ENCODE data around the gene DOCK10. TPM values are rescaled to one million over a fixed set of nuclear protein-coding genes. Genes with fewer than 3 reads are reported as not detected.

Gene DOCK10
- total RNA-seq, 2 experiments from 2014 or later, result 40.8 to 68.2 TPM

DNA sequence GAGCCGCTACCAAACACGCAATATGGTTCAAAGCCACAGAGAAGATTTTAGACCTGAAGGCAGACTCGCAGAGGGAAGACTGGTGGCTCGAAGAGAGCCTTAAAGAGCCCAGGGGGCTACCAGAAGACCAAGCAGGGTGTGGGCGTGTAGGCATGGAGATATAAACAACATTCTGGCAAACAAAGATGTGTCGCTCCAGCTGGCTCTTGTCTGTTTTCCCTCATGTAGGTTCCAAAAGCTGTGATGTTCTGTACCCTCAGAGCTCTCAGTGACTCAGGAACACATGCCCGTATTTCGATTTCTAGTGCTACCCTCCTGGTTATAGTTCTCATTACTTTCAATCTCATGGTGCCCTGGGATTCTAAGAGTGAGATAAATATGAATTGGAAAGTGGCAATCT, 44.5 kb downstream of the DOCK10 start:
- Histone ChIP-seq H2AFZ (ENCODE audit: low read length) (no peak overlapping the region), H3K27ac (ENCODE audit: low read depth, low read length, poor library complexity, severe bottlenecking) (no peak overlapping the region), H3K36me3 (ENCODE audit: insufficient read depth, low read length) (no peaks in the 10 kb centered on the region; the same call in 1 of the 2 replicates), H3K79me2 (ENCODE audit: insufficient read depth, low read depth, low read length) (no peaks in the 10 kb centered on the region), H3K4me2 (ENCODE audit: low read length) (no peak overlapping the region), H3K4me3 (ENCODE audit: low read depth, low read length, poor library complexity, severe bottlenecking) (no peak overlapping the region), H3K4me1 (ENCODE audit: insufficient read depth, low read length, poor library complexity, severe bottlenecking) (peaks cover 12% of the 10 kb centered on the region), H3K9me2 (ENCODE audit: insufficient read depth, low read length) (no peaks in the 10 kb centered on the region), H4K20me1 (ENCODE audit: insufficient read depth, low read length) (no peaks in the 10 kb centered on the region), H3K9me3 (ENCODE audit: low read length) (no peaks in the 10 kb centered on the region)
- intact Hi-C loops (cut with micrococcal nuclease; ENCODE audit: unreplicated experiment), result no loop called here
- DNase-seq (ENCODE audit: low spot score), result no peak
- ChIA-PET POLR2A (interaction anchor here (1.1 kb wide), 1 partner anchor 15 kb away, joined by 3 read pairs; no protein-coding TSS in a partner anchor), CTCF (ENCODE audit: unreplicated experiment) (no interaction called here)
- BruUV-seq (replicated peaks), result no TSS peak
- TF ChIP-seq EZH2phosphoT487 (IDR thresholded peaks at IDR 0.05; ENCODE audit: borderline replicate concordance, low read depth, low read length), result no peak
- TF ChIP-seq, protein P1, sequence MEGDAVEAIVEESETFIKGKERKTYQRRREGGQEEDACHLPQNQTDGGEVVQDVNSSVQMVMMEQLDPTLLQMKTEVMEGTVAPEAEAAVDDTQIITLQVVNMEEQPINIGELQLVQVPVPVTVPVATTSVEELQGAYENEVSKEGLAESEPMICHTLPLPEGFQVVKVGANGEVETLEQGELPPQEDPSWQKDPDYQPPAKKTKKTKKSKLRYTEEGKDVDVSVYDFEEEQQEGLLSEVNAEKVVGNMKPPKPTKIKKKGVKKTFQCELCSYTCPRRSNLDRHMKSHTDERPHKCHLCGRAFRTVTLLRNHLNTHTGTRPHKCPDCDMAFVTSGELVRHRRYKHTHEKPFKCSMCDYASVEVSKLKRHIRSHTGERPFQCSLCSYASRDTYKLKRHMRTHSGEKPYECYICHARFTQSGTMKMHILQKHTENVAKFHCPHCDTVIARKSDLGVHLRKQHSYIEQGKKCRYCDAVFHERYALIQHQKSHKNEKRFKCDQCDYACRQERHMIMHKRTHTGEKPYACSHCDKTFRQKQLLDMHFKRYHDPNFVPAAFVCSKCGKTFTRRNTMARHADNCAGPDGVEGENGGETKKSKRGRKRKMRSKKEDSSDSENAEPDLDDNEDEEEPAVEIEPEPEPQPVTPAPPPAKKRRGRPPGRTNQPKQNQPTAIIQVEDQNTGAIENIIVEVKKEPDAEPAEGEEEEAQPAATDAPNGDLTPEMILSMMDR (conservative IDR thresholded peaks at IDR 0.05; ENCODE audit: low read length), result no peak

DNA sequence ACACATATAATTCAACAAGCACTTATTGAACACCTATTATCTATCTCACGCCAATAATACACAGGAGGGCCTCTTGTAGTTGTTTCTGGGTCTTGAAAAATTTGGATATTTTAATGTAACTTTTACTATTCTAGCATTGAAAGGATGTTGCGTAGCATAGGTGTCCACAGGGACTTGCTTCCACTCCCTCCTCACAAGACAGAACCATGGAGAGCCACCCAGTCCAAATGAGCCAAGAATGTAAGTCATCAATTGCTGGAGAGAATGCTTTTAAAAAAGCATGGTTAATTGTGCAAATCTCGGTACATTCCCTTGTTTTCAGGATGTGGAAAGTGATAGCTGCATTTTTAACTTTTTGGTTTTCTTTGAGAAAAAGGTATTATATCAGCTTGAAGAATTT, 46.8 kb downstream of the DOCK10 start:
- TF ChIP-seq, protein P1 (conservative IDR thresholded peaks at IDR 0.05; ENCODE audit: low read length), result no peak
- TF ChIP-seq EZH2phosphoT487 (IDR thresholded peaks at IDR 0.05; ENCODE audit: borderline replicate concordance, low read depth, low read length), result no peak
- Histone ChIP-seq H3K9me3 (ENCODE audit: low read length) (no peaks in the 10 kb centered on the region), H3K4me2 (ENCODE audit: low read length) (no peak overlapping the region), H2AFZ (ENCODE audit: low read length) (no peak overlapping the region), H3K4me1 (ENCODE audit: insufficient read depth, low read length, poor library complexity, severe bottlenecking) (no peaks in the 10 kb centered on the region), H3K79me2 (ENCODE audit: insufficient read depth, low read depth, low read length) (no peaks in the 10 kb centered on the region), H3K4me3 (ENCODE audit: low read depth, low read length, poor library complexity, severe bottlenecking) (no peak overlapping the region), H3K36me3 (ENCODE audit: insufficient read depth, low read length) (no peaks in the 10 kb centered on the region; the same call in 1 of the 2 replicates), H3K9me2 (ENCODE audit: insufficient read depth, low read length) (no peaks in the 10 kb centered on the region), H3K27ac (ENCODE audit: low read depth, low read length, poor library complexity, severe bottlenecking) (no peak overlapping the region), H4K20me1 (ENCODE audit: insufficient read depth, low read length) (no peaks in the 10 kb centered on the region)
- BruUV-seq (replicated peaks), result no TSS peak
- DNase-seq (ENCODE audit: low spot score), result no peak
- ChIA-PET CTCF (ENCODE audit: unreplicated experiment) (no interaction called here), POLR2A (interaction anchor here (1.5 kb wide), 1 partner anchor 56 kb away, joined by 5 read pairs; no protein-coding TSS in a partner anchor)
- intact Hi-C loops (cut with micrococcal nuclease; ENCODE audit: unreplicated experiment), result no loop called here

DNA sequence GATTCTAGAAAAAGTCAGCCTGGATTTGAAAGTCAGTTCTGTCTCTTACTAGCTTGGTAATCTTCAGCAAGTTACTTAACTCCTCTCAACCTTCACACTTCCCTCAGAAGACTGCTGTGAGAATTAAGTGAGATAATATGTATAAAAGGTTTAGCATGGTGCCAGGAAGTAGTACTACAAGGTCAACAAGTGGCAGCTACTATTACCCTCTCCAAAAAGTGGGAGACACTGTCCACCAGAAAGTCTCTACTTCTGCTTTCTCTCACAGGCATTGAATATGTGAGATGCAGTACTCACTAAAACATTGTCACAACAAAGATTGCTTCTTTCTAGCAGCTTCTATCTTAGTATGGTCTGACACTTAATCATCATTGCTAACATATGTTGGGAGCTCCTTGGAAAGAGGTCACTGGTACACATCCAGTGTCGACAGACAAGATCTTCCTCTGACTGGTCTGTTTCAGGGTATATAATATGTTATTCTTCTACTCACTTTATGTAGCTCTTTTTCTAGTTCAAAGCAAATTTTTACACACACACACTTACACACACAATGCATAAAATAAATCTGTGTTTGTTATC, 47.9 kb downstream of the DOCK10 start:
- H3K9me3 ChIP-seq (ENCODE audit: low read length), result no peaks in the 10 kb centered on the region
- CTCF ChIA-PET (ENCODE audit: unreplicated experiment), result interaction anchor here (1.2 kb wide), 1 partner anchor 8 kb away, joined by 3 read pairs; no protein-coding TSS in a partner anchor
- H3K4me2 ChIP-seq (ENCODE audit: low read length), result no peak overlapping the region
- H3K9me2 ChIP-seq (ENCODE audit: insufficient read depth, low read length), result no peaks in the 10 kb centered on the region
- no peaks in the 10 kb centered on the region for H3K79me2 ChIP-seq (ENCODE audit: insufficient read depth, low read depth, low read length)
- DNase-seq (ENCODE audit: low spot score), result no peak
- no peaks in the 10 kb centered on the region for H4K20me1 ChIP-seq (ENCODE audit: insufficient read depth, low read length)
- BruUV-seq (replicated peaks), result no TSS peak
- no peaks in the 10 kb centered on the region for H3K4me1 ChIP-seq (ENCODE audit: insufficient read depth, low read length, poor library complexity, severe bottlenecking)
- intact Hi-C loops (cut with micrococcal nuclease; ENCODE audit: unreplicated experiment), result no loop called here
- no peaks in the 10 kb centered on the region; the same call in 1 of the 2 replicates for H3K36me3 ChIP-seq (ENCODE audit: insufficient read depth, low read length)
- TF ChIP-seq, protein P1 (conservative IDR thresholded peaks at IDR 0.05; ENCODE audit: low read length), result no peak
- TF ChIP-seq EZH2phosphoT487 (IDR thresholded peaks at IDR 0.05; ENCODE audit: borderline replicate concordance, low read depth, low read length), result no peak
- no peak overlapping the region for H3K27ac ChIP-seq (ENCODE audit: low read depth, low read length, poor library complexity, severe bottlenecking)
- H3K4me3 ChIP-seq (ENCODE audit: low read depth, low read length, poor library complexity, severe bottlenecking), result no peak overlapping the region
- POLR2A ChIA-PET, result interaction anchor here (0.9 to 1.6 kb wide), 4 partner anchors 37 to 387 kb away, joined by 3 to 8 read pairs (median 4); no protein-coding TSS in a partner anchor
- no peak overlapping the region for H2AFZ ChIP-seq (ENCODE audit: low read length)
